H1 (cell line): ENCODE measurements around the gene ADCY3. TPM values are rescaled to one million over a fixed set of nuclear protein-coding genes. Genes with fewer than 3 reads are reported as not detected.

Experiments
- CTCF ChIA-PET: fragments of 300-600 bp; sonication (Branson Sonifier 250); formaldehyde crosslinking; loops from one replicate; lab custom pipeline; 2021; ENCODE audit not compliant: partially characterized antibody; lab: Charles Lee
- POLR2A ChIA-PET: fragments of 300-600 bp; sonication (Branson Sonifier 250); formaldehyde crosslinking; loops from one replicate; lab custom pipeline; 2021; ENCODE audit warnings: inconsistent platforms; ENCODE audit not compliant: partially characterized antibody; lab: Charles Lee
- DNase-seq, 2 experiments: peaks; one replicate each; pipeline versions ENCODE4 v3.0.0 to v3.0.0-alpha.2; 2010 to 2022; ENCODE audit warnings: low spot score in 2 of 2, low read depth in 1 of 2, mixed read lengths in 1 of 2
- FAIRE-seq: peaks from 2 replicates; lab custom pipeline; 2011; peaks lifted over from hg19 to GRCh38; lab: Jason Lieb, UNC
- H2AFZ ChIP-seq: 2 replicates; pipeline ENCODE4 v1.8.1; 2012; ENCODE audit warnings: low read length, inconsistent platforms
- H2AK5ac ChIP-seq: 2 replicates; pipeline ENCODE4 v1.6.1; 2013; ENCODE audit warnings: low read depth, low read length
- H2BK120ac ChIP-seq: replicated peaks from 2 replicates; pipeline ENCODE3; 2013; ENCODE audit warnings: low read depth, low read length, inconsistent platforms
- H2BK12ac ChIP-seq: 2 replicates; pipeline ENCODE4 v1.6.1; 2013; ENCODE audit warnings: low read depth, low read length
- H2BK15ac ChIP-seq: 2 replicates; pipeline ENCODE4 v1.6.1; 2013; ENCODE audit warnings: low read length
- H2BK20ac ChIP-seq: 2 replicates; pipeline ENCODE4 v1.6.1; 2013; ENCODE audit warnings: low read length
- H2BK5ac ChIP-seq: 2 replicates; pipeline ENCODE4 v1.6.1; 2013; ENCODE audit warnings: low read depth, low read length
- H3K14ac ChIP-seq: 2 replicates; pipeline ENCODE4 v1.6.1; 2013; ENCODE audit warnings: inconsistent platforms; ENCODE audit not compliant: insufficient read length
- H3K18ac ChIP-seq: 2 replicates; pipeline ENCODE4 v1.6.1; 2013; ENCODE audit warnings: low read length; ENCODE audit errors: extremely low read depth
- H3K23ac ChIP-seq: 2 replicates; pipeline ENCODE4 v1.6.1; 2013; ENCODE audit warnings: inconsistent platforms; ENCODE audit not compliant: insufficient read length
- H3K23me2 ChIP-seq: 2 replicates; pipeline ENCODE4 v1.6.1; 2013; ENCODE audit warnings: low read depth, low read length
- H3K27ac ChIP-seq: 2 replicates; pipeline ENCODE4 v1.6.1; 2011; ENCODE audit warnings: low read depth, low read length, inconsistent platforms
- H3K27me3 ChIP-seq, 4 experiments: replicated peaks in 1 of 4; 1 replicate in 1 of 4; 2 replicates in 3 of 4; pipeline versions ENCODE4 v1.6.1 to v1.8.1; 2011 to 2013; ENCODE audit warnings: low read length in 3 of 4, mild to moderate bottlenecking in 3 of 4, inconsistent platforms in 2 of 4, mixed read lengths in 2 of 4, moderate library complexity in 1 of 4; ENCODE audit not compliant: control insufficient read depth in 3 of 4, insufficient read depth in 3 of 4; ENCODE audit errors: extremely low read depth in 1 of 4
- H3K36me3 ChIP-seq, 4 experiments: 2 replicates each; pipeline versions ENCODE4 v1.6.1 to v1.8.1; 2011 to 2013; ENCODE audit warnings: mild to moderate bottlenecking in 4 of 4, low read length in 3 of 4, moderate library complexity in 2 of 4, control low read depth in 1 of 4, inconsistent platforms in 1 of 4; ENCODE audit not compliant: insufficient read depth in 4 of 4, control insufficient read depth in 2 of 4
- H3K4ac ChIP-seq: replicated peaks from 2 replicates; pipeline ENCODE3; 2013; ENCODE audit warnings: low read length, low read depth, mixed read lengths, inconsistent platforms; ENCODE audit not compliant: insufficient read length
- H3K4me1 ChIP-seq, 4 experiments: replicated peaks in 1 of 4; 1 replicate in 1 of 4; 2 replicates in 3 of 4; pipeline versions ENCODE4 v1.6.1 to v1.8.1; 2011 to 2013; ENCODE audit warnings: low read length in 3 of 4, inconsistent platforms in 2 of 4, mixed read lengths in 1 of 4; ENCODE audit not compliant: insufficient read depth in 4 of 4, control insufficient read depth in 3 of 4
- H3K4me2 ChIP-seq, 2 experiments: 2 replicates each; pipeline versions ENCODE4 v1.6.1 to v1.8.1; 2011 to 2013; ENCODE audit warnings: low read depth in 2 of 2, low read length in 2 of 2, control low read depth in 1 of 2, inconsistent platforms in 1 of 2, mild to moderate bottlenecking in 1 of 2; ENCODE audit not compliant: insufficient read depth in 1 of 2
- H3K4me3 ChIP-seq, 4 experiments: fragments of 200-600, 300-600 bp in 1 of 4; sonication (generic), shearing (Covaris generic), sonication (Bioruptor Twin) in 1 of 4; 2 replicates each; pipeline versions ENCODE4 v1.5.1 to v1.8.1; 2011 to 2016; ENCODE audit warnings: low read length in 4 of 4, low read depth in 3 of 4, control low read depth in 2 of 4, inconsistent platforms in 2 of 4, mild to moderate bottlenecking in 2 of 4, mixed read lengths in 1 of 4, moderate library complexity in 1 of 4; ENCODE audit not compliant: insufficient read depth in 2 of 4; ENCODE audit errors: extremely low read depth in 1 of 4
- H3K56ac ChIP-seq: replicated peaks from 2 replicates; pipeline ENCODE3; 2013; ENCODE audit warnings: low read depth, mild to moderate bottlenecking, mixed read lengths, low read length, inconsistent platforms; ENCODE audit not compliant: insufficient read length
- H3K79me1 ChIP-seq: 2 replicates; pipeline ENCODE4 v1.6.1; 2013; ENCODE audit warnings: low read depth, low read length, control low read depth
- H3K79me2 ChIP-seq, 2 experiments: 2 replicates each; pipeline versions ENCODE4 v1.6.1 to v1.8.1; 2012 to 2013; ENCODE audit warnings: low read length in 2 of 2, mild to moderate bottlenecking in 2 of 2, inconsistent platforms in 1 of 2; ENCODE audit not compliant: insufficient read depth in 2 of 2, control insufficient read depth in 1 of 2
- H3K9ac ChIP-seq, 4 experiments: replicated peaks in 1 of 4; 1 replicate in 1 of 4; 2 replicates in 3 of 4; pipeline versions ENCODE4 v1.6.1 to v1.8.1; 2011 to 2013; ENCODE audit warnings: low read depth in 3 of 4, low read length in 3 of 4, control low read depth in 2 of 4, mild to moderate bottlenecking in 2 of 4, moderate library complexity in 2 of 4, inconsistent platforms in 1 of 4; ENCODE audit errors: extremely low read depth in 1 of 4
- H3K9me3 ChIP-seq, 2 experiments: 2 replicates each; pipeline versions ENCODE4 v1.6.1 to v1.8.1; 2012 to 2013; ENCODE audit warnings: mild to moderate bottlenecking in 2 of 2, moderate library complexity in 2 of 2, control low read depth in 1 of 2, inconsistent platforms in 1 of 2, low read depth in 1 of 2, low read length in 1 of 2, mixed read lengths in 1 of 2; ENCODE audit not compliant: insufficient read depth in 2 of 2
- H4K20me1 ChIP-seq, 2 experiments: replicated peaks in 1 of 2; 2 replicates each; pipeline versions ENCODE3 to v1.8.1; 2011 to 2013; ENCODE audit warnings: inconsistent platforms in 2 of 2, low read length in 2 of 2, mild to moderate bottlenecking in 1 of 2; ENCODE audit not compliant: insufficient read depth in 2 of 2, control insufficient read depth in 1 of 2
- H4K5ac ChIP-seq: 2 replicates; pipeline ENCODE4 v1.6.1; 2013; ENCODE audit warnings: low read length, low read depth, mixed read lengths, inconsistent platforms; ENCODE audit not compliant: insufficient read length
- H4K8ac ChIP-seq: 2 replicates; pipeline ENCODE4 v1.8.0; 2013; ENCODE audit warnings: mild to moderate bottlenecking, moderate library complexity, low read length, inconsistent platforms; ENCODE audit not compliant: insufficient read depth; ENCODE audit errors: extremely low read depth
- H4K91ac ChIP-seq: replicated peaks from 2 replicates; pipeline ENCODE3; 2013; ENCODE audit warnings: low read length, mixed read lengths, inconsistent platforms; ENCODE audit not compliant: insufficient read length
- WGBS, 2 experiments: shearing (Covaris generic) in 1 of 2; methylation state at CpG; one replicate each; pipeline versions ENCODE4 v1.1.6 to v1.1.7; 2013 to 2015; ENCODE audit warnings: low lambda C conversion rate in 2 of 2, mixed read lengths in 2 of 2, inconsistent platforms in 1 of 2, low coverage in 1 of 2, missing lambda C conversion rate in 1 of 2; ENCODE audit not compliant: insufficient replicate concordance in 2 of 2, insufficient coverage in 1 of 2, insufficient read length in 1 of 2; ENCODE audit errors: extremely low coverage in 1 of 2, missing lambda C conversion rate in 1 of 2; 5-methylcytosine and 5-hydroxymethylcytosine counted together
- polyA plus RNA-seq, 7 experiments: library from polyadenylated mRNA; depleted of rRNA in 3 of 7; stranded (reverse) in 5 of 7; unstranded in 2 of 7; fragments of >200 nt in 5 of 7; fragments of 200-250 nt in 2 of 7; gene quantifications; 1 replicate in 5 of 7; 2 replicates in 1 of 7; 4 replicates in 1 of 7; pipeline versions ENCODE4 v1.2.1 to v1.2.3, GENCODE V29; 2011 to 2013; ENCODE audit warnings: missing spikeins in 2 of 7, mixed read lengths in 2 of 7
- total RNA-seq: library from RNA; stranded (reverse); fragmentation: NEBNext Ultra II Directional; extraction: Animal tissue kit (Norgen Biotek cat#: 25700); gene quantifications from 2 replicates; pipeline ENCODE4 v1.2.1, GENCODE V29; 2021

ADCY3 gene
- total and polyA plus RNA-seq, 2 of the 8 experiments (the other 6 are each of a cell fraction or from before 2014, with no cell fraction given): 45.1 to 52.9 TPM

- no peak for FAIRE-seq
- POLR2A ChIA-PET: no interaction called here
- H4K20me1 ChIP-seq: peaks cover 0 to 2% of the 10 kb centered on the region in 2 experiments
Measured at GRCh38 chr2:24875901-24876300, 44.1 kb downstream of the ADCY3 start.

More at GRCh38 chr2:24875901-24876300, 44.1 kb downstream of the ADCY3 start:
- H2BK120ac ChIP-seq: no peak overlapping the region
- DNase-seq: no peak
- no peak overlapping the region for H2BK5ac ChIP-seq
- H2AK5ac ChIP-seq: no peak overlapping the region
- no peak overlapping the region for H2BK20ac ChIP-seq
- H3K79me1 ChIP-seq: no peaks in the 10 kb centered on the region; the same call in 1 of the 2 replicates
- H4K8ac ChIP-seq: no peak overlapping the region
- H4K5ac ChIP-seq: no peak overlapping the region
- H4K91ac ChIP-seq: no peak overlapping the region
- no peak overlapping the region for H2BK15ac ChIP-seq
- H3K9me3 ChIP-seq: no peaks in the 10 kb centered on the region
- peaks cover 0 to 8% (median under 1%) of the 10 kb centered on the region in 4 experiments; a peak in 2 of 7 replicates for H3K4me1 ChIP-seq
- 86% methylated on average over 2 of the region's 2 CpGs; no CpG with 5 or more reads in 1 of the 2 experiments for WGBS, 2 experiments
- no peak overlapping the region for H3K18ac ChIP-seq
- no peaks in the 10 kb centered on the region for H3K27me3 ChIP-seq
- H3K23me2 ChIP-seq: no peaks in the 10 kb centered on the region
- H3K14ac ChIP-seq: no peak overlapping the region
- no peak overlapping the region for H2BK12ac ChIP-seq
- H3K4ac ChIP-seq: no peak overlapping the region
- CTCF ChIA-PET: no interaction called here
- H3K9ac ChIP-seq: no peak overlapping the region
- H3K4me3 ChIP-seq: no peak overlapping the region
- no peak overlapping the region for H3K4me2 ChIP-seq
- no peak overlapping the region for H3K23ac ChIP-seq
- no peaks in the 10 kb centered on the region for H3K36me3 ChIP-seq
- no peak overlapping the region for H3K56ac ChIP-seq
- H3K27ac ChIP-seq: no peak overlapping the region
- H2AFZ ChIP-seq: no peak overlapping the region
- no peaks in the 10 kb centered on the region for H3K79me2 ChIP-seq
